Measurements from ENCODE around the gene USP4.

USP4 gene

DNA sequence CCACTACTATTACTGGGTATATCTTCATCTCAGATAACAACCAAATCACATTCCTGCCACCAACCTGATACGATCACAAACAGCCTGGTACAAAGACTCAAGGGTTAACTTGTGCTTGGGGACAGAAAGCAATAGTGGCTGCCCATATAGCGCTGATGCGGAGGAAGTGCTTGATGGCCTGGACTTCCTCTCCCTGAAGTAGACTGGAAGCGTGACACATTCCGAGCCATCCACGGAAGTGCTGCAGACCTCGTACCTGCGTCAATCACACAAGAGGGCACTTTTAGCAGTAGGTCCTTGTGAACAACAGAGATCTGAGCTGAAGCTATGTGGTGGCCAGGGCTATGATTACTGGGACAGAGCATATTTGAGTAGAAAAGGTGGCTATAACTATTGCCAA, 45.5 kb downstream of the USP4 start:
- TF ChIP-seq, protein P1, sequence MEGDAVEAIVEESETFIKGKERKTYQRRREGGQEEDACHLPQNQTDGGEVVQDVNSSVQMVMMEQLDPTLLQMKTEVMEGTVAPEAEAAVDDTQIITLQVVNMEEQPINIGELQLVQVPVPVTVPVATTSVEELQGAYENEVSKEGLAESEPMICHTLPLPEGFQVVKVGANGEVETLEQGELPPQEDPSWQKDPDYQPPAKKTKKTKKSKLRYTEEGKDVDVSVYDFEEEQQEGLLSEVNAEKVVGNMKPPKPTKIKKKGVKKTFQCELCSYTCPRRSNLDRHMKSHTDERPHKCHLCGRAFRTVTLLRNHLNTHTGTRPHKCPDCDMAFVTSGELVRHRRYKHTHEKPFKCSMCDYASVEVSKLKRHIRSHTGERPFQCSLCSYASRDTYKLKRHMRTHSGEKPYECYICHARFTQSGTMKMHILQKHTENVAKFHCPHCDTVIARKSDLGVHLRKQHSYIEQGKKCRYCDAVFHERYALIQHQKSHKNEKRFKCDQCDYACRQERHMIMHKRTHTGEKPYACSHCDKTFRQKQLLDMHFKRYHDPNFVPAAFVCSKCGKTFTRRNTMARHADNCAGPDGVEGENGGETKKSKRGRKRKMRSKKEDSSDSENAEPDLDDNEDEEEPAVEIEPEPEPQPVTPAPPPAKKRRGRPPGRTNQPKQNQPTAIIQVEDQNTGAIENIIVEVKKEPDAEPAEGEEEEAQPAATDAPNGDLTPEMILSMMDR (IDR thresholded peaks at IDR 0.05; ENCODE audit: insufficient read depth, low read length, poor library complexity, severe bottlenecking) = no peak
- H3K4me3 ChIP-seq (replicated peaks; ENCODE audit: low read depth, low read length) = no peak overlapping the region
- H3K27me3 ChIP-seq (replicated peaks; ENCODE audit: control insufficient read depth, insufficient read depth, low read length) = no peaks in the 10 kb centered on the region
- H3K36me3 ChIP-seq (ENCODE audit: control insufficient read depth, insufficient read depth, low read length) = peaks cover 27% of the 10 kb centered on the region
- no peak for DNase-seq (ENCODE audit: extremely low read depth, insufficient read length)

DNA sequence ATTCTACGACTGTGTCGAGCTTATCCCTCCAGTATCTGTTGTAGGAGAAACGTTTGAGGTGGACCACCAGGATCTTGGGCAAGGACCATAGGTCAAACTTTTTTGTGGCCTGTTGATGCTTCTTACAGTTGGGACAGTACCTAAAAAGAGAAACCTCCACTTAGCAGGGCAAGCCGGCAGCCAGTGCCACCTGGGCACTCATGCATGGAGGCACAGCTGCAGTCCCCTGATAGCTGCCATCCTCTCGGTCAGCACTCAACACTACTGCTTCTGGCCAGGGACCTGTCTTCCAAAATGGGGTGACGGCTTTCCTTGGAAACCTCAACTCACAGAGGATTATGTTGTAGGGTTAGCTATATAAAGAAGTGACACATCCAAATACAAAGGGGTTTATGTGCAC, 55.9 kb downstream of the USP4 start:
- Histone ChIP-seq H3K36me3 (ENCODE audit: control insufficient read depth, insufficient read depth, low read length) (peaks cover 40% of the 10 kb centered on the region), H3K27me3 (replicated peaks; ENCODE audit: control insufficient read depth, insufficient read depth, low read length) (no peaks in the 10 kb centered on the region), H3K4me3 (replicated peaks; ENCODE audit: low read depth, low read length) (no peak overlapping the region)
- TF ChIP-seq, protein P1 (IDR thresholded peaks at IDR 0.05; ENCODE audit: insufficient read depth, low read length, poor library complexity, severe bottlenecking) = no peak
- DNase-seq (ENCODE audit: extremely low read depth, insufficient read length) = no peak

DNA sequence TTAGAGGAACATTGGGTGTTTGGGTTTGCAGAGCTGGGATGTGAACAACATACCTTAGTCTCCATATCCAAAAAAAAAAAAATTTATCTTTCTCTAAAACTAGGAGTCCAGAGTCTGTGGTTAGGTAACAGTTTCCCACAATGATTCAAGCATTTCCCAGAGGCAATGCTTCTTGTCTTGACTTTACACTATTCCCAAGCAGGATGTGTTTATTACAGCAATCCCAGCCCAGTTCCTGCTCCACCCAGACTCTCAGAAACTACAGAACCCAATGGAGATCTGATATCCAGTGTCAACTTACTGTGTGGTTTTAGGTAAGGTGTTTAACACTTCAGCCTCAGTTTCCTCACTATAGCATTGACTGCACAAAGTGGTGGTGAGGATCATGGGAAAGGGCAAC, 60.5 kb downstream of the USP4 start:
- TF ChIP-seq, protein P1 (IDR thresholded peaks at IDR 0.05; ENCODE audit: insufficient read depth, low read length, poor library complexity, severe bottlenecking) = no peak
- DNase-seq (ENCODE audit: extremely low read depth, insufficient read length) = no peak
- peaks cover 23% of the 10 kb centered on the region for H3K36me3 ChIP-seq (ENCODE audit: control insufficient read depth, insufficient read depth, low read length)

DNA sequence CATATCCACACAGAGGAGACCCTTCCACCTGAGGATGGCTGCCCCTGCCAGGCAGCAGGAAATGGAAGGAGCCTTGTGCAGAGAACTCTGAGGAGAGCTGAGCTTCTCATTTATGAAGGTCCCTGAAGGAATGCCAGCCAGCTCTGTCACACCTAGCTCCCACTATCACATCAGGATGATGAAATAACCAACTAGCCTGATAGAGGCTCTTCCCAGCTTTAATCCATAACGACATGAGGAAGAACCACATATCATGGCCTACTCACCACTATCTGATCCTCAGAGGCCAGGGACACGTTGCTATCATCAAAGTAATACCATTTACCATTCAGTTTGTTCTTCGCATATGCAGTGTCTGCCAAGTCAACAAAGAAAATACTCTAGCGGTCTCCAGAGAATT, 61.3 kb downstream of the USP4 start:
- Histone ChIP-seq H3K36me3 (ENCODE audit: control insufficient read depth, insufficient read depth, low read length) (peaks cover 16% of the 10 kb centered on the region), H3K4me3 (replicated peaks; ENCODE audit: low read depth, low read length) (no peak overlapping the region), H3K27me3 (replicated peaks; ENCODE audit: control insufficient read depth, insufficient read depth, low read length) (no peaks in the 10 kb centered on the region)
- DNase-seq (ENCODE audit: extremely low read depth, insufficient read length) = no peak
- TF ChIP-seq, protein P1 (IDR thresholded peaks at IDR 0.05; ENCODE audit: insufficient read depth, low read length, poor library complexity, severe bottlenecking) = no peak

More for the DNA sequence above, 60.5 kb downstream of the USP4 start:
- H3K27me3 ChIP-seq (replicated peaks; ENCODE audit: control insufficient read depth, insufficient read depth, low read length) = no peaks in the 10 kb centered on the region
- no peak overlapping the region for H3K4me3 ChIP-seq (replicated peaks; ENCODE audit: low read depth, low read length)

DNA sequence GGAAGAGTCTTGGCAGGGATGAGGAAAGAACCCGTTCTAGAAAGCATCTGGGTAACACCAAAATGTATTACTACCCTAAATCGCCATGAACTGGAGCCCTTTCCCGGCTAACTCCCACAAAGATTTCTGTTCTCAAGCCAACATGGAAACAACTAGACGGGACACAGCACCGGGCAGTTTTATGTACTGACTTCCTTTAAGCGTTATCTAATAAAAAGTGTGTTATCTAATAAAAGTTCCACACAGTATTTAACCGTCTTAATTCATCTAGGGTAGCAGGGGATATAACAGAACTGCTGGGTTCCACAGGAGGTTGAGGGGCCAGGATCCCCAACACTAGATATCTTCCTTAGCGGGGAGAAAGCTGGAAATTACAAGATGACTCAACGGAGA, 62.5 kb downstream of the USP4 start:
- Histone ChIP-seq H3K36me3 (ENCODE audit: control insufficient read depth, insufficient read depth, low read length) (peaks cover 12% of the 10 kb centered on the region), H3K27me3 (replicated peaks; ENCODE audit: control insufficient read depth, insufficient read depth, low read length) (no peaks in the 10 kb centered on the region), H3K4me3 (replicated peaks; ENCODE audit: low read depth, low read length) (peak overlapping the region; percentile 61)
- TF ChIP-seq, protein P1 (IDR thresholded peaks at IDR 0.05; ENCODE audit: insufficient read depth, low read length, poor library complexity, severe bottlenecking) = no peak
- DNase-seq (ENCODE audit: extremely low read depth, insufficient read length) = no peak
